NCI-H1930 (cell line): ENCODE measurements around the gene DAPP1.
"Not testable (repeated sequence)": the region's sequence is repeated elsewhere in the genome, so short reads cannot be mapped to it uniquely, and the experiment has no call there.

Source experiments
- DNase-seq, 2 experiments: peaks; one replicate each; lab custom pipeline; 2025; lab: John Stamatoyannopoulos, UW

The DAPP1 gene

GRCh38 chr4:99824070-99824599, 7.5 kb downstream of the DAPP1 start:
- DNase-seq = no peak

DNA sequence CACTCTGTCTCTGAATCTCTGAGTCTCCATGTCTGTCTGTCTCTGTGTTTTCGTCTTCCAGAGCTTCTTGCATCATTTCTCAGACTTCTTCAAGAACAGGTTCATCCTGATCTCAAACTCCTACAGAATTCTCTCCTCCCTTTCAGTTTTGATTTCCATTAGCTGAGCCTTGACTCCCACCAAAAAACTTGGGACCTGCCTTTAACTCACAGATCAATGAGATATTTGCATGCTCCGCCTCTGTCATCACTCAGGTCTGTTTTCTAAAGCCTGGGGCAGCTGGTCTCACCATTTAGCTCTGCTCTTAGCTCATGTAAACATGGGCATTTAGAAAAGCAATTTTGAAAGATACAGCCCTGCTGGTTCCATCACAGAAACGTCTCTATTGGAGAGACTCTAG, 8.6 kb downstream of the DAPP1 start:
- no peak for DNase-seq

DNA sequence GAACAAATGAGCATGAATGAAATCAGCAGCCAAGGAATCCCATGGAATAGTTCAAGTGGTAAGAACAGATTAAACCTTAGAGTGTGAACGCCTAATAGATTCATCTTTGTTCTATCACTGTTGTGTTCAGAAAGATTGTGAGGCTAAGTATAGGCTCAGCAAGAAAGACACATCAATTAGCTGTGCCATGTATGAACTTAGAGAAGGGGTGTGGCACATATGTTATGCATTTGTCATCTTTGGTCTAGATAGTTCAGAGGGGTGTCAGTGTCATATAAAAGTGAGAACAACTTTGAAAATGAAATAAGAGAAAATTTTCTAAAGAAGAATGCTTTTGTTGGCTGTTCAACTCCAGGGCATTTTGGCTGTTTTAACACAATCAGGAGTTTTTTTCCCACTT, 9.4 kb downstream of the DAPP1 start:
- no peak for DNase-seq

- DNase-seq = no peak
Observed at GRCh38 chr4:99827454-99827853, 10.8 kb downstream of the DAPP1 start.

DNA sequence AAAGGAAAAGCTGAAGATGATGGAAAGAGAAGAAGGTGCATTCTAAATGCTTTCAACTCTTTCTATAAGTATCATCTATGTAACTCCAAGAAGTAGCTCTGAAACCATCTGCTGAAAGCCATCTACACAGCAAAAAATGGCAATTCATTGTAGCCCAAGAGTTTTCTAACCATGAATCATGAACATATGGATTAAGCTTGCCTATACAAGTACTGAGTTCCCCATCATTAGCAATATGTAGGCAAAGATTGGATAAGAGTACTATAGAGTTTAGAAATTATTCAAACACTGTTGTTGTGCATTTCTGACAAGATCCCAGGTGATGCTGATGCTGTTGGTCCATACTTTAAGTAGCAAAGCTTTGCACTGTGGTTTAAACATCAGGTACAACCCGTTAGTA, 11.2 kb downstream of the DAPP1 start:
- no peak for DNase-seq

DNA sequence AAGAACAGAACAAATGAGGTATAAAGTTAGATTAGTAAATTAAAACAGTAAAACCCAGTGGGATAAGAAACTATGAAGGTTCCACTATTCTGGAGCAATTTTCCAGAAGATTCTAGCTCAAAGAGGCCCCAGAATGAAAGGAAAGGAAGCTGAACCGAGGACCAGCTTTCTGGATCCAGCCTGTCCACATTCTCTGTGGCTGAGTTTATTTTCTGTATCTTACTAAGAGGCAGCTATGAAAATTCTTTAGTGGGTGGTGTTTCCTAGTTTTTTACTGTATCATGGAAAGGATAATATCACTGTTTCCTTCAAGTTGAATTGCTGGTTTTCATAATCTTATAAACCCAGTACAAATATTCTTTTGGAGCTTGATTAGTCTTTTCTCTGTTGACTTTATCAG, 11.8 kb downstream of the DAPP1 start:
- DNase-seq = no peak

GRCh38 chr4:99830051-99830450, 13.4 kb downstream of the DAPP1 start:
- DNase-seq = not testable (repeated sequence)

DNA sequence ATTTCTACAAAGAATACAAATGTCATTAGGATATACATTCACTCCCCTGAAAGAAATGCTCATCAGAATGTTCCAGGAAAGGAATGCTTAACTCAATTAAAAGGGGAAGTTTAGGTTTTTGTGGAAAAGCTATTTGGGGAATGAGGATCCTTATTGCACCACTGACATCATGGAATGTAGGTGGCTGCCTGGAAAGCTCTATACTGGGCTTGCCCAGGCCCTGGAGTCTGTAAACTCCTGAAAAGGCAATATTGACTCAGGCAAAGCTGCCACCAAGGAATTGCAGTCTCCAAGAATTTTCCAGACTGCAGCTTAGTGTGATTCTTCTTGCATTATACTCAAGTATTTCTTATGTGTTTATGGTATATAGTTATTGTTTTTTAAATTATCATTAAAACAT, 15.7 kb downstream of the DAPP1 start:
- DNase-seq = no peak

DNA sequence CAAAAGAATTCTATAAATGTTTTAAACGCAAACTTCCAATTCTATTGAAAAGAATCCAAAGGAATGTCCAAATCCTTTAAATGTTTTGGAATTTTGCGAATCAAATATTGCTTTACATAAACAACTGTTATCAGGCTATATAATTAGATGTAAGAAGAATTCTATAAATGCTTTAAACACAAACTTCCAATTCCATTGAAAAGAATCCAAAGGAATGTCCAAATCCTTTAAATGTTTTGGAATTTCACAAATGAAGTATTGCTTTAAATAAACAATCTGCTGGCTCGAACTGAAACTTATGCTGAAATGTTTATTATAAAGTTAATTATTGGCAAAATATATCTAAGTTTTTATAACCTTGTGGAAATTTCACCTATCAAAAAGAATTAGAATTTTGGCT, 16.1 kb downstream of the DAPP1 start:
- no peak for DNase-seq

DNA sequence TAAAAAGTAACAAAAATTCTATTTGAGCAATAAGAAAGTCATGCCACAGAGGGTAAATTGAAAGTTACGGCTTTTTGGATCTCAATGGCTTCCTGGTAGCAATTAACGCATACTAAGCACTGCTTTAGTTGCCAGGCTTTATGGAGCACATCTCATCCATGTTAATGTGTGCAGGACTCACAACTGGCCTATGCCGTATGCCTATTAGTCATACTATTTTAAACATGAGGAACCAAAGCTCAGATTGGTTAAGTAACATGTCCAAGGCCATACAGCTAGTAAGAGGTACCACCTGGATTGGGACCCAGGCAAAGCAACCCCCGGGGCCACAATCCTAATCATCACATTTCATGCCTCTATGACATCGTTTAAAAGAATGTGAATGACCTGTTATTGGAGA, 17.1 kb downstream of the DAPP1 start:
- no peak for DNase-seq

DNA sequence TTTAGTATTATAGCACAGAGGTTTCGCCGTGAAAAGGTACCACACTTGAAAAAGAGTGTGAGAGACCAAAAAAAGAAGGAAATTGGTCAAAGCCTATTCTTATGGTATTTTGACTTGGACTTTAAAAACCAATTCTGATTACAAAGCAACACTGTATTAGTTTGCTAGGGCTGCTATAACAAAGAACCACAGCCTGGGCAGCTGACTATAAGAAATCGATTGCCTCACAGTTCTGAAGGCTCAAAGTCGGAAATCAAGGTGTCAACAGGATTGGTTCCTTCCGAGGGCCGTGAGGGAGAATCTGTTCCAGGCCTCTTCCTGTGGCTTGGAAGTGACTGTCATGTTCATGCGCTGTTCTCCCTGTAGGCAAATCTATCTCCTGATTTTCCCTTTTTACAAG, 17.9 kb downstream of the DAPP1 start:
- DNase-seq = no peak

GRCh38 chr4:99835942-99836341, 19.3 kb downstream of the DAPP1 start:
- DNase-seq = no peak

DNA sequence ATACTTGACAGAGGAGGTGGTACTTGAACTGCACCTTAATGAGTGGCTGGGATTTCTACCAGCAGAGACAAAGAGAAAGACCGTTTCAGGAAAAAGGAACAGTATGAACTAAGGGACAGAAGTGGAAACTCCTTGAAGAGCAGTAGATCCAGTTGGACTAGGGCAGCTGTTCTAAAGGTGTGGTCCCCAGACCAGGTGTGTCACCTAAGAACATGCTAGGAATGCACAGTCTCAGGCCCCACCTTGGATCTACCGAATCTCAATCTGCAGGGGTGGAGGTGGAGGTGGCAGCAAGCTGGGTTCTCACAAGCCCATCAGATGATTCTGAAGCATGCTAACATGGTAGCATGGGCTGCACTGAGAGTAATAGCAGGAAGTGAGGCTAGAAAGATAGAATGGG, 22.3 kb downstream of the DAPP1 start:
- DNase-seq = no peak

GRCh38 chr4:99841129-99841528, 24.5 kb downstream of the DAPP1 start:
- DNase-seq = no peak

- no peak for DNase-seq
Observed at GRCh38 chr4:99843413-99843812, 26.8 kb downstream of the DAPP1 start.

- DNase-seq = no peak
Observed at GRCh38 chr4:99844048-99844447, 27.4 kb downstream of the DAPP1 start.

DNA sequence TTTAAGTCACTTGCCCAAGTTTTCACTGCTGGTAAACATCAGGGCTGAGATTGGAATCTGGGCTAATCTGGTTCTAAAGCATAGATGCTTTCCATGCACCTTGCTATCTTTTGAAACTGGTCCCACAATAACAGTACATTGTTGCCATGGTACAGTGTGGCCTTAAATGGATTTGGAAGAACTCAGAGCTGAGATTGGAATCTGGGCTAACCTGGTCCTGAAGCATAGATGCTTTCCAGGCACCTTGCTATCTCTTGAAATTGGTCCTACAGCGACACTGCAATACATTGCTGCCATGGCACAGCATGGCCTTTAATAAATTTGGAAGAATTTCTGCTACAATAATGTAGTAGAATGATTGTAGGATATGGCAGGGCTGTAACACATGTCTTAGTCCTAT, 28.6 kb downstream of the DAPP1 start:
- no peak for DNase-seq

DNA sequence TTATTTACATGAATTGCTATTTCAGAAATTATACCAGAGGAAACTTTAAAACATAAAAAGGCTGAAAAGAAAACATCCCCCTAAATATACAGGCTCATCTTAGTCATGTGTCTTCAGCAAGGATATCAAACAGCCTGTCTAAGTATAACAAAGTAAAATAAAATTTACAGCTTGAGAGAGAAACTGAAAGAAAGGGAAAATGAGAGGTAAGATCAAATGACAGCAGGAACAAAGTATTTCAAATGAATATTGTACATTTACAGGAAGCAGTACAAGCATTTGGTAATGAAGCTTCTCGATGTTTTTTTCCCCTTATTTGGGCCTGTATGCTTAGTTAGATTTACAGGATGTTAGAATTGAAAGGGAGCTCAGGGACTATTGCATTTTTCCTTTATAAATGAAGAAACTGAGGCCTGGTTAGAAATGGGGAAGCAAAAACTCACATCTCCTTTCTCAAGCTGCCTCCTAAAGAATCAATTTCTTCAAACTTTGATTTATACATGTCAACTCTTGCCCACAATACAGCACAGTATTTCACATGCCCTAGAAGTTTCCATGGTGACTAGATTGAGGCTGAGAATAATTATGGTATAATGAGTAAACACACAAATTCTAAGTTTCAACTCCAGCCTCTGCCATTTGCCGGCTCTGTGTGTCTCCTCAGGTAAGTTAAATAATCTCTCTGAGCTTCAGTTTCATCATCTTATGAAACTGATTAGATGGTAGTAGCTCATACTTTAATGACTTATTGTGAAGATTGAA, 29.3 kb downstream of the DAPP1 start:
- DNase-seq = no peak

- no peak for DNase-seq
Observed at GRCh38 chr4:99846891-99847290, 30.3 kb downstream of the DAPP1 start.

- no peak for DNase-seq
Observed at GRCh38 chr4:99847362-99847976, 30.8 kb downstream of the DAPP1 start.

DNA sequence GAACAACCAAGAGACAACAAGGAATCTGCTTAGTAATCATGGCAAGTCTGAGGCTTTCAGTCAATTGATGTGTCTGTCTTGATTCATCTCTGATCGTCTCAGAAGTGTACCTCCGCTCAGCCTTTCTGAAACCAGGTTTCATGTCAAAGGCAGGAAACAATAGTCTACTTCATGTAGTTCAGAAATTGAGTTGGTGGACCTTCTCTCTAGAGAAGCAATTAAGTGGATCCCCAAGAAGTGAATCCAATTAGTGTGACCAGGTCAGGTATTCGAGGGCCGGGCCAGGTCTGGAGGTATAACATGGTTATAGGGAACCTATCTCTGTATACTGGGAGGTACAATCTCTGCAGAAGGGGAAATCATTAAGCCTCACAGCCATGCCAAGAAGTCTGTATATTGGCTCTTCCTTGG, 32.0 kb downstream of the DAPP1 start:
- no peak for DNase-seq

- DNase-seq = no peak
Observed at GRCh38 chr4:99852199-99852749, 35.6 kb downstream of the DAPP1 start.

DNA sequence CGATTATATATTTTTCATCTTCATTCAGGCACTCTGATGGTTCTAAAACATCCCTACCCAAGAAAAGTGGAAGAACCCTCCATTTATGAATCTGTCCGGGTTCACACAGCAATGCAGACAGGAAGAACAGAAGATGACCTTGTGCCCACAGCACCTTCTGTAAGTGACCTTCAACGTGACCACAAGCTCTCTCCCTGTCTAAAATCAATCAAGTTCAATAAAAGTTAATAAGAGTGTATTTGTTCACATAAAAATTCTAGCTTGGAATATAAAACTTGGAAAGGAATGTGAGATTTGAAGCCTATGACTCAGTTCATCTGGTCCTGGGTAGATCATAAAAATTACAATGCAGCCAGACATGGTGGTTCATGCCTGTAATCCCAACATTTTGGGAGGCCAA, 36.6 kb downstream of the DAPP1 start:
- DNase-seq = no peak
